Panc1 (cell line): Measurements from ENCODE around the gene CDHR2. TPM values are rescaled to one million over a fixed set of nuclear protein-coding genes. Genes with fewer than 3 reads are reported as not detected.

Source experiments
- ATAC-seq: fragments of 200-7000 bp; cut with Tn5 transposase; 2 replicates; pipeline ENCODE4 v1.9.1; 2020; ENCODE audit warnings: mild to moderate bottlenecking, moderate library complexity
- BruUV-seq: library from RNA; stranded (reverse); fragments of 400-500 nt; replicated peaks from 2 replicates; lab custom pipeline; 2021; lab: Mats Ljungman, UMichigan
- CTCF ChIA-PET: fragments of 300-600 bp; sonication (Branson Sonifier 250); formaldehyde crosslinking; loops from one replicate; lab custom pipeline; 2022; ENCODE audit warnings: antibody characterized with exemption; lab: Charles Lee
- POLR2A ChIA-PET: fragments of 300-600 bp; sonication (Branson Sonifier 250); formaldehyde crosslinking; loops from one replicate; lab custom pipeline; 2022; ENCODE audit warnings: antibody characterized with exemption; lab: Charles Lee
- DNase-seq: peaks from one replicate; pipeline ENCODE4 v3.0.0-alpha.2; 2010; ENCODE audit warnings: low read depth, low spot score
- H3K27ac ChIP-seq: 2 replicates; pipeline ENCODE4 v1.5.1; 2011; ENCODE audit warnings: mild to moderate bottlenecking, low read length, inconsistent platforms
- H3K27me3 ChIP-seq: fragments of 200-500 bp; sonication (Bioruptor generic); 2 replicates; pipeline ENCODE4 v1.6.0; 2014; ENCODE audit warnings: low read length, inconsistent platforms; ENCODE audit not compliant: control insufficient read depth, insufficient read depth
- H3K36me3 ChIP-seq: fragments of 200-500 bp; sonication (Bioruptor generic); 2 replicates; pipeline ENCODE4 v1.5.1; 2014; ENCODE audit warnings: inconsistent platforms, mild to moderate bottlenecking, low read length, moderate library complexity; ENCODE audit not compliant: control insufficient read depth, insufficient read depth
- H3K4me1 ChIP-seq: 2 replicates; pipeline ENCODE4 v1.5.1; 2011; ENCODE audit warnings: inconsistent platforms, mild to moderate bottlenecking, low read length, moderate library complexity; ENCODE audit not compliant: control insufficient read depth, insufficient read depth
- H3K4me3 ChIP-seq, 2 experiments: 2 replicates each; pipeline ENCODE4 v1.5.1; 2011 to 2012; ENCODE audit warnings: low read depth in 2 of 2, low read length in 2 of 2, mild to moderate bottlenecking in 2 of 2, inconsistent platforms in 1 of 2, moderate library complexity in 1 of 2
- H3K9me3 ChIP-seq: fragments of 200-500 bp; sonication (Bioruptor generic); 2 replicates; pipeline ENCODE4 v1.5.1; 2014; ENCODE audit warnings: low read depth, mild to moderate bottlenecking, inconsistent platforms, low read length, moderate library complexity; ENCODE audit not compliant: control insufficient read depth, insufficient read depth
- CTCF ChIP-seq: fragments of 450-650 bp; IDR thresholded peaks from 2 replicates; pipeline ENCODE4 v1.5.1; 2017; ENCODE audit warnings: mild to moderate bottlenecking
- POLR2AphosphoS5 ChIP-seq: IDR thresholded peaks from 2 replicates; pipeline ENCODE4 v1.6.1; 2012; ENCODE audit warnings: mild to moderate bottlenecking, low read depth, low read length, moderate library complexity
- REST ChIP-seq, 2 experiments: IDR thresholded peaks; 2 replicates each; pipeline ENCODE4 v1.6.1; 2011 to 2012; ENCODE audit warnings: low read depth in 2 of 2, control low read depth in 1 of 2, low read length in 1 of 2, mild to moderate bottlenecking in 1 of 2, moderate library complexity in 1 of 2; ENCODE audit not compliant: insufficient read depth in 1 of 2
- SIN3A ChIP-seq: IDR thresholded peaks from 2 replicates; pipeline ENCODE4 v1.6.1; 2012; ENCODE audit warnings: low read depth, mild to moderate bottlenecking, low read length, moderate library complexity, borderline replicate concordance; ENCODE audit not compliant: insufficient read depth
- TCF7L2 ChIP-seq: IDR thresholded peaks from 2 replicates; pipeline ENCODE4 v1.6.1; 2011; ENCODE audit warnings: mild to moderate bottlenecking, low read depth, low read length, inconsistent platforms
- in situ Hi-C: cut with HindIII; loops from 2 replicates; pipeline ENCODE4 v1.10.0; 2016; ENCODE audit warnings: low sequenced_read_pairs, low pct_unique_long_range_greater_than_20kb
- intact Hi-C: fragments of 100-400 bp; cut with micrococcal nuclease; formaldehyde crosslinking; loops from one replicate; pipeline ENCODE4 v1.10.0; 2022; ENCODE audit not compliant: unreplicated experiment
- total RNA-seq: library from RNA; stranded (reverse); gene quantifications from one replicate; pipeline ENCODE4 v1.2.1, GENCODE V29; 2021; ENCODE audit not compliant: unreplicated experiment

Gene CDHR2
- total RNA-seq, 1 experiment from 2014 or later: 0.72 TPM

- POLR2A ChIA-PET: interaction anchor here (0.6 kb wide), 1 partner anchor 571 kb away, joined by 5 read pairs; no protein-coding TSS in a partner anchor
- Histone ChIP-seq H3K27me3 (no peaks in the 10 kb centered on the region), H3K4me1 (peaks cover 56% of the 10 kb centered on the region), H3K4me3 (peak overlapping the region; percentile 97 to 98), H3K27ac (peak overlapping the region; percentile 89), H3K9me3 (no peaks in the 10 kb centered on the region), H3K36me3 (peaks cover 6% of the 10 kb centered on the region)
- CTCF ChIA-PET: interaction anchor here (0.6 to 1.6 kb wide), 3 partner anchors 35 to 133 kb away, joined by 5 to 9 read pairs (median 8); no protein-coding TSS in a partner anchor
- no TSS peak for BruUV-seq
- in situ Hi-C loops: no loop called here
- intact Hi-C loops: no loop called here
- ATAC-seq: no peak
- no peak for DNase-seq
- TF ChIP-seq POLR2AphosphoS5 (no peak), TCF7L2 (no peak), CTCF (no peak), REST (IDR thresholded peaks at IDR 0.05; ENCODE audit: insufficient read depth in 1 of 2, low read depth in 2 of 2, low read length in 1 of 2) (no peak), SIN3A (no peak)
Observed at GRCh38 chr5:176538230-176538988, 10.7 kb upstream of the CDHR2 start.

- CTCF ChIA-PET: no interaction called here
- BruUV-seq: no TSS peak
- Histone ChIP-seq H3K4me1 (peaks cover 50% of the 10 kb centered on the region), H3K4me3 (no peak overlapping the region), H3K27ac (peak overlapping the region; percentile 89; the same call in 1 of the 2 replicates), H3K27me3 (no peaks in the 10 kb centered on the region), H3K9me3 (no peaks in the 10 kb centered on the region), H3K36me3 (peaks cover 6% of the 10 kb centered on the region)
- in situ Hi-C loops: no loop called here
- POLR2A ChIA-PET: interaction anchor here (0.6 kb wide), 1 partner anchor 570 kb away, joined by 5 read pairs; no protein-coding TSS in a partner anchor
- no peak for TF ChIP-seq REST (IDR thresholded peaks at IDR 0.05; ENCODE audit: insufficient read depth in 1 of 2, low read depth in 2 of 2, low read length in 1 of 2)
- TF ChIP-seq CTCF: no peak
- no peak for TF ChIP-seq POLR2AphosphoS5
- TF ChIP-seq TCF7L2: no peak
- TF ChIP-seq SIN3A: no peak
- intact Hi-C loops: no loop called here
- DNase-seq (no peak), ATAC-seq (no peak)
Observed at GRCh38 chr5:176538989-176539384, 10.2 kb upstream of the CDHR2 start.
